Glutamatergic neuron (in vitro differentiated cells): ENCODE measurements around the gene ATG2A. TPM values are rescaled to one million over a fixed set of nuclear protein-coding genes. Genes with fewer than 3 reads are reported as not detected.

Source experiments
- DNase-seq: peaks from one replicate; pipeline ENCODE4 v3.0.0; 2022
- H3K27ac Mint-ChIP-seq: one replicate; pipeline ENCODE4 v1.8.0; 2020; ENCODE audit warnings: mild to moderate bottlenecking, mixed read lengths, inconsistent platforms; ENCODE audit not compliant: unreplicated experiment
- H3K27me3 Mint-ChIP-seq: one replicate; pipeline ENCODE4 v1.8.0; 2020; ENCODE audit warnings: mild to moderate bottlenecking, moderate library complexity, mixed read lengths, inconsistent platforms; ENCODE audit not compliant: unreplicated experiment
- H3K36me3 Mint-ChIP-seq: one replicate; pipeline ENCODE4 v1.8.0; 2020; ENCODE audit warnings: mild to moderate bottlenecking, mixed read lengths, inconsistent platforms; ENCODE audit not compliant: unreplicated experiment
- H3K4me1 Mint-ChIP-seq: one replicate; pipeline ENCODE4 v1.8.0; 2020; ENCODE audit warnings: mild to moderate bottlenecking, low read depth, mixed read lengths, inconsistent platforms; ENCODE audit not compliant: unreplicated experiment
- H3K4me3 Mint-ChIP-seq: one replicate; pipeline ENCODE4 v1.8.0; 2020; ENCODE audit warnings: mild to moderate bottlenecking, mixed read lengths, inconsistent platforms; ENCODE audit not compliant: unreplicated experiment
- H3K9me3 Mint-ChIP-seq: one replicate; pipeline ENCODE4 v1.8.0; 2020; ENCODE audit warnings: mild to moderate bottlenecking, moderate library complexity, mixed read lengths, inconsistent platforms; ENCODE audit not compliant: unreplicated experiment
- CTCF ChIP-seq: fragments of 200-600 bp; sonication (generic); IDR thresholded peaks from one replicate; pipeline ENCODE4 v1.5.0; 2021; ENCODE audit not compliant: partially characterized antibody, unreplicated experiment
- total RNA-seq: library from RNA; stranded (reverse); fragmentation: NEBNext Ultra II Directional; extraction: Animal tissue kit (Norgen Biotek cat#: 25700); gene quantifications from one replicate; pipeline ENCODE4 v1.2.1, GENCODE V29; 2021; ENCODE audit not compliant: unreplicated experiment

The ATG2A gene
- total RNA-seq, 1 donor from 2014 or later, result 25.9 TPM

GRCh38 chr11:64930340-64930739, 13.3 kb upstream of the ATG2A start:
- no peak for TF ChIP-seq CTCF
- Mint-ChIP-seq H3K36me3 (peaks cover 15% of the 10 kb centered on the region), H3K9me3 (peaks cover 5% of the 10 kb centered on the region), H3K27me3 (peaks cover 3% of the 10 kb centered on the region), H3K27ac (no peak overlapping the region), H3K4me1 (peaks cover 23% of the 10 kb centered on the region), H3K4me3 (no peak overlapping the region)
- DNase-seq, result no peak

DNA sequence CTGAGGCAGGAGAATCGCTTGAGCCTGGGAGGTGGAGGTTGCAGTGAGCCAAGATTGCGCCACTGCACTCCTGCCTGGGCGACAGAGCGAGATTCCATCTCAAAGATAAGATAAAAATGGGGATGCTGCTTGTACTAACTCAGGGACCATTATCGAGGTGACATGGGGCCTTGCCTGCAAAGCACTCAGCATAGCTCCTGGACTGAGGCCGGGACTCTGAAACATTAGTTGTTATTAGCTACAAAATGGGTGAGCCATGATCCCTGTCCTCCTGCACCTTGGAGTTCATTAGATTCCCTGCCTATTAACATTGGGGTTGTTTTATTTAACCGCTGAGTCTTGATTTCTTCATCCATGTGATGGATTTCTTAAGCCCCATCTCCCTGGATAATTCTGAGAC, 12.6 kb upstream of the ATG2A start:
- no peak overlapping the region for H3K4me3 Mint-ChIP-seq
- no peak for TF ChIP-seq CTCF
- H3K36me3 Mint-ChIP-seq, result peaks cover 15% of the 10 kb centered on the region
- H3K27ac Mint-ChIP-seq, result no peak overlapping the region
- DNase-seq, result no peak
- H3K4me1 Mint-ChIP-seq, result peaks cover 16% of the 10 kb centered on the region
- H3K9me3 Mint-ChIP-seq, result peaks cover 3% of the 10 kb centered on the region
- H3K27me3 Mint-ChIP-seq, result peaks cover 6% of the 10 kb centered on the region

GRCh38 chr11:64928957-64929356, 11.9 kb upstream of the ATG2A start:
- peaks cover 6% of the 10 kb centered on the region for H3K27me3 Mint-ChIP-seq
- peaks cover 3% of the 10 kb centered on the region for H3K9me3 Mint-ChIP-seq
- no peak overlapping the region for H3K27ac Mint-ChIP-seq
- H3K4me1 Mint-ChIP-seq, result peaks cover 12% of the 10 kb centered on the region
- H3K4me3 Mint-ChIP-seq, result no peak overlapping the region
- no peak for DNase-seq
- H3K36me3 Mint-ChIP-seq, result peaks cover 15% of the 10 kb centered on the region
- no peak for TF ChIP-seq CTCF

DNA sequence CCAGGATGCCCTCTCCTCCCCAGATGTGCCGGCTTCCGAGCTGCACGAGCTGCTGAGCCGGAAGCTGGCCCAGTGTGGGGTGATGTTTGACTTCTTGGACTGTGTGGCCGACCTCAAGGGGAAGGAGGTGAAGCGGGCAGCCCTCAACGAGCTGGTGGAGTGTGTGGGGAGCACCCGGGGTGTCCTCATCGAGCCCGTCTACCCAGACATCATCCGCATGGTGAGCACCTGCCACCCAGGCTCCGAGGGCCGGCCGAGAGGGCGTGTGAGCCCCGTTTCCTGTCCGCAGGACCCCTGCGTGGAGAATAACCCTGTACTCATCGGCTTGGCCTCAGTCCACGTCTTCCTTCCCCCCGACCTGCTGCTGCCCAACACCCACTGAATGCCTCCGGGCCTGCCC, 9.7 kb upstream of the ATG2A start:
- peaks cover 4% of the 10 kb centered on the region for H3K27me3 Mint-ChIP-seq
- peak overlapping the region; percentile 75 for H3K4me3 Mint-ChIP-seq
- H3K9me3 Mint-ChIP-seq, result peaks cover 2% of the 10 kb centered on the region
- DNase-seq, result no peak
- H3K36me3 Mint-ChIP-seq, result peaks cover 9% of the 10 kb centered on the region
- H3K4me1 Mint-ChIP-seq, result peaks cover 5% of the 10 kb centered on the region
- no peak for TF ChIP-seq CTCF
- no peak overlapping the region for H3K27ac Mint-ChIP-seq

- Mint-ChIP-seq H3K27me3 (peaks cover 4% of the 10 kb centered on the region), H3K27ac (peak overlapping the region; percentile 96)
- no peak for TF ChIP-seq CTCF
Measured at GRCh38 chr11:64925536-64926436, 8.8 kb upstream of the ATG2A start.

More at GRCh38 chr11:64925536-64926436, 8.8 kb upstream of the ATG2A start:
- Mint-ChIP-seq H3K4me3 (peak overlapping the region; percentile 92), H3K36me3 (peaks cover 4% of the 10 kb centered on the region), H3K9me3 (peaks cover 3% of the 10 kb centered on the region), H3K4me1 (peaks cover 5% of the 10 kb centered on the region)
- DNase-seq, result no peak
